IPS DF 6.9 (cell line): ENCODE results near the gene STARD10.

ENCODE experiments used
- DNase-seq: peaks from one replicate; pipeline ENCODE4 v3.0.0-alpha.2; 2013; ENCODE audit warnings: low read depth, low spot score
- H3K27ac ChIP-seq: one replicate; pipeline ENCODE4 v1.5.1; 2013; ENCODE audit warnings: low read length, control low read depth
- H3K27me3 ChIP-seq: 2 replicates; pipeline ENCODE4 v1.6.1; 2013; ENCODE audit warnings: mild to moderate bottlenecking, low read length; ENCODE audit not compliant: control insufficient read depth, insufficient read depth
- H3K36me3 ChIP-seq: 2 replicates; pipeline ENCODE4 v1.6.1; 2013; ENCODE audit warnings: low read length; ENCODE audit not compliant: control insufficient read depth, insufficient read depth
- H3K4me1 ChIP-seq: 2 replicates; pipeline ENCODE4 v1.6.1; 2013; ENCODE audit warnings: low read length; ENCODE audit not compliant: control insufficient read depth, insufficient read depth
- H3K4me3 ChIP-seq: 2 replicates; pipeline ENCODE4 v1.5.1; 2013; ENCODE audit warnings: mild to moderate bottlenecking, low read length
- H3K9me3 ChIP-seq: 2 replicates; pipeline ENCODE4 v1.6.1; 2013; ENCODE audit warnings: low read length, inconsistent platforms; ENCODE audit not compliant: control insufficient read depth, insufficient read depth
- WGBS: extraction: QIAGEN DNeasy Blood & Tissue Kit; methylation state at CpG from one replicate; pipeline ENCODE4 v1.1.7; 2013; ENCODE audit warnings: mixed read lengths, missing lambda C conversion rate; ENCODE audit not compliant: insufficient read length, insufficient coverage; 5-methylcytosine and 5-hydroxymethylcytosine counted together

Gene STARD10

DNA sequence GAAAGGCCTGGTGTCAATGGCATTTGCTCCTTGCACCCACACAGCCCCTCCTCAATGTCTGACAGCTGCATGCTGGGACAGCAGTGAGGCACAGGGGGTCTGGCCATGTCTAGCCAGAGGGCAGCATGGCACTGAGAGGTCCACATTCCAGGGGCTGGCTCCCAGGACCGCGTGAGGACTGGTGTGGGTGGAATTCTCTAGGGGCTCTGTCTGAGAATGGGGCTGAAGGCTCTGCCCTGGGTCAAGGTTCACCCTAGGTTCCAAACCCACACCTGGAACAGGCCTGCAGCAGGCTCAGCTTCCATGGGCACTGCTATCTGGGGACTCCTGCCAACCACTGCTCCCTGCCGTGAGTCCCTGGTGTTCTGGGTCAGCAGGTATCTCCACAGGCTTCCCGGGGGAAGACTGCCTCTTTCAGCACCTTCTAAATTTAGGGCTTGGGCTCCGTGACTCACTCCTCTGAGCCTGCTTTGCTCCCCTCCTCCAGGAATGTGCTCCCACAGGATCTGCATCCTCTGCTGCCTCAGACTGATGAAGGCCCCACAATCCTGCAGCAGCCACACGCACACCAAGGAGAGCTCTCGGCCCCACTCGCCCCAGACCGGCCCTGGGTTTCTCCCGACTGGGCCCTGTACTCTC, 4.2 kb downstream of the STARD10 start:
- Histone ChIP-seq H3K4me3 (no peak overlapping the region), H3K9me3 (no peaks in the 10 kb centered on the region), H3K27ac (no peak overlapping the region), H3K36me3 (no peaks in the 10 kb centered on the region), H3K27me3 (no peaks in the 10 kb centered on the region), H3K4me1 (no peaks in the 10 kb centered on the region)
- DNase-seq: no peak
- WGBS: no CpG with 5 or more reads among the region's 10 CpGs

- Histone ChIP-seq H3K27ac (no peak overlapping the region), H3K36me3 (no peaks in the 10 kb centered on the region), H3K9me3 (no peaks in the 10 kb centered on the region), H3K4me3 (no peak overlapping the region), H3K4me1 (no peaks in the 10 kb centered on the region), H3K27me3 (no peaks in the 10 kb centered on the region)
- no peak for DNase-seq
- no CpG with 5 or more reads among the region's 7 CpGs for WGBS
Observed at GRCh38 chr11:72788241-72788640, 5.6 kb downstream of the STARD10 start.

DNA sequence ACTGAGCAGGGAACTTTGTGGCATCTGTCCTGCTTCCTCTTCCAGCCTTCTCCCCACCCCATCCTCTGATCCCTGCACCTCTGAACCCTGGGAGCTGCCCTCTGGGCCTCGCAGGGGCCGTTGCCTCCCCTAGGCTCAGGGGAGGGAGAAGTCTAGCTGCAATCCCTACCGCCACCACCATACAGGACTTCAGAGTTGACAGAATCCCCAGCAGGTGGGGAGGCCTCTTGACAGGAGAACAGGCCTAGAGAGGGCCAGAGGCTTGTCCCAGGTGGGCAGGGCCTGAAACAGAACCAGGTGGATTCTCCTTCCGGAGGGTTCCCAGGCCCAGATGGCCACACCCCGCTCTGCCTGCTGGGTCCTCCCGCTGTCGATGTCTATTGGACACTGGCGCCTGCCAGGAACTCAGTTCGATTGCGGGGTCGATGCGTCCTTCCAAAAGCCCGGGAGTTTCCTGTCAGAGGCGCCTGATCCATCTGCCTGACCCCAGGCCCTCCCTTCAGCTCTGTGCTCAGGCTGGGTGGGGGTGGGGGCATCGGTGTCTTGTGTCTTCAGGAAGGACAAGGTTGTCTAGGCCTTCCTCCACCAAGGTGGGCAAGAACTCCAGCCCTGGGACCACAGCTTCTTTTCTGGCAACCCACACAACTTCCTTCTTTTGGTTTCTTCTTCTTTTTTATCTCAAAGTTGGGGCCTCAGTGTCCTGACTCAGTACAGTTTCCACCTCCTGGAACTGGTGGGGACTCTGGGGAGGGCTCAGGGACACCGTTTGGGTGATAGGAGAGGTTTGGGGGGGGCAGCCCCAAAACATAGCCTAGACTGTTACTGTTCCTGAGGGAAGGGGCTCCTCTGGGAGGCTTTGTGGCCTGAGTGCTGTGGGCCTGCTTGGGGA, 6.4 kb downstream of the STARD10 start:
- H3K4me1 ChIP-seq: no peaks in the 10 kb centered on the region
- peak; percentile 57 for DNase-seq
- no peaks in the 10 kb centered on the region for H3K27me3 ChIP-seq
- WGBS: no CpG with 5 or more reads among the region's 16 CpGs
- no peak overlapping the region for H3K4me3 ChIP-seq
- H3K36me3 ChIP-seq: no peaks in the 10 kb centered on the region
- H3K9me3 ChIP-seq: no peaks in the 10 kb centered on the region
- H3K27ac ChIP-seq: no peak overlapping the region

DNA sequence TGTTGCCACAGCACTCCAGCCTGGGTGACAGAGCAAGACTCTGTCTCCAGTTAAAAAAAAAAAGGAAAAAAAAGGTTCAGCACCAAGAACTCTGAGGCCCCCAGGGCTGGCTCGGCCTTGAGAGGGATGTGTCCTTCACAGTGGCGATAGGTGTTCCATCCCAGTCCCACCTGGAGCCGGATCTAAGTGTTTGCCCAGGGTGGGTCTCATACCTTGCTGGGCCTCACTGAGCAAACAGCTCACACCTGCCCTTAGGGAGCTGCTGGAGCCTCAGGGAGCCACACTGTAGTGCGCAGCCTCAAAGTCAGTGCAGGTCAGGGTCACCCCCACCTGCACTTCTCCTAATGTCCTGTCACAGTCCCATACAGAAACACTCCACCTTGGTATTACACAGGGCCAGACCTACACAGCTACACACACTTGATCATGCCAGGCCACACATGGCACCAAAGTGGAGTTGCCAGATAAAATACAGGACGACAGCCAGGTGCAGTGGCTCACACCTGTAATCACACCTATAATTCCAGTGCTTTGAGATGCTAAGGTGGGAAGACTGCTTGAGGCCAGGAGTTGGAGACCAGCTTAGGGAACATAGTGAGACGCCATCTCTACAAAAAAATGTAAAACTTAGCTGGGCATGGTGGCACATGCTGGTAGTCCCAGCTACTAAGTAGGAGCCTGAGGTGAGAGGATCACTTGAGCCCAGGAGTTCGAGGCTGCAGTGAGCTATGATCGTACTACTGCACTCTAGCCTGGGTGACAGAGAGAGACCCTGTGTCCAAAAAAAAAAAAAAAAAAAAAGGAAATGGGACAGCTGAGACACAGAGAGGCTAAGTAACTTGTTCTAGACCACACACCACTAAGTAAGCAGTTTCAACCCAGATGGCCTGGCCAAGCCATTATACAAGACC, 7.3 kb downstream of the STARD10 start:
- no peak for DNase-seq
- H3K4me3 ChIP-seq: no peak overlapping the region

GRCh38 chr11:72784662-72785061, 9.2 kb downstream of the STARD10 start:
- Histone ChIP-seq H3K27ac (no peak overlapping the region), H3K36me3 (no peaks in the 10 kb centered on the region), H3K27me3 (no peaks in the 10 kb centered on the region), H3K4me3 (no peak overlapping the region), H3K4me1 (peaks cover 4% of the 10 kb centered on the region; the same call in 1 of the 2 replicates), H3K9me3 (no peaks in the 10 kb centered on the region)
- no peak for DNase-seq
- WGBS: no CpG with 5 or more reads among the region's 10 CpGs

More for the DNA sequence above, 7.3 kb downstream of the STARD10 start:
- no CpG with 5 or more reads among the region's 8 CpGs for WGBS
- Histone ChIP-seq H3K9me3 (no peaks in the 10 kb centered on the region), H3K36me3 (no peaks in the 10 kb centered on the region), H3K4me1 (peaks cover 2% of the 10 kb centered on the region; the same call in 1 of the 2 replicates), H3K27me3 (no peaks in the 10 kb centered on the region), H3K27ac (no peak overlapping the region)

DNA sequence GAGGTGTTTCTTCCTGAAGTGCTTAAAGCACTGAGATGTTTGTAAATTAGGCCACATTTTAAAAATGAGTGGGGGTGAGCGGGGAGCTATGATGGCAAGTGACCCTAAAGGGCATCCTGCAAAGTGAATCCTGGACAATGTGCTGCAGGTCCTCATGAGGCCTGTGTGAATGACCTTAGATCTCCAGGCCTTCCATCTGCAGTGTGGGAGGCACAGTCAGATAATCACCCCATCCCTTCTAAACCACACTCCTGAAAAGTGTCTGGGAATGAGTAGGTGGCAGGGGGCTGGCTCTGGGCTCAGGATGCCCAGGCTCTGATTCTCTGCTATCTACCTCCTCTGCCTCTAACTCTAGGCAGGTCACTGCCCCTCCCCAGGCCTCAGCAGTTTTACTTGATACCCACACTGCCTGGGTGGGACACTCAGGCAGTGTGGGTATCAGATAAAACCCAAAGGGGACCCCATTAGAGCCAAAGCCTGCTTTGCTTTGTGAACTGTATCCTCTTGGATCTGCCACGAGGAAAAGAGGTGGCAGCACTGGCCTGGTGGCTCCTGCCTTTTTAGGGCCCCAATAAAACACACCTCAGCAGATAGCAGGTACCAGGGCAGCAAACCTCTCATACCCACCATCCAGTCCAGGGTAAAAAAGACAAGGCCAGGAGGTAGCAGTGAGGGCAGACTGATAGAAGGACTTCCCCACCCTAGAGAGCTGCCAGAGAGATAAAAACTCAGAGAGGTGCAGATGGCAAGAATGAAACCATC, 10.5 kb downstream of the STARD10 start:
- no peak overlapping the region for H3K27ac ChIP-seq
- no peaks in the 10 kb centered on the region for H3K9me3 ChIP-seq
- H3K4me1 ChIP-seq: peaks cover 4% of the 10 kb centered on the region; the same call in 1 of the 2 replicates
- no peaks in the 10 kb centered on the region for H3K36me3 ChIP-seq
- no peaks in the 10 kb centered on the region for H3K27me3 ChIP-seq
- no CpG with 5 or more reads among the region's 2 CpGs for WGBS
- H3K4me3 ChIP-seq: no peak overlapping the region
- DNase-seq: no peak

GRCh38 chr11:72782081-72782920, 11.5 kb downstream of the STARD10 start:
- H3K27ac ChIP-seq: no peak overlapping the region
- no peaks in the 10 kb centered on the region for H3K9me3 ChIP-seq
- H3K4me1 ChIP-seq: peaks cover 4% of the 10 kb centered on the region; the same call in 1 of the 2 replicates
- H3K36me3 ChIP-seq: no peaks in the 10 kb centered on the region
- no peaks in the 10 kb centered on the region for H3K27me3 ChIP-seq
- no CpG with 5 or more reads among the region's 14 CpGs for WGBS
- no peak for DNase-seq
- H3K4me3 ChIP-seq: peak overlapping the region; percentile 58; the same call in 1 of the 2 replicates

GRCh38 chr11:72781313-72782080, 12.3 kb downstream of the STARD10 start:
- WGBS: no CpG with 5 or more reads among the region's 89 CpGs
- no peak for DNase-seq
- H3K36me3 ChIP-seq: no peaks in the 10 kb centered on the region
- H3K9me3 ChIP-seq: no peaks in the 10 kb centered on the region
- peak overlapping the region; percentile 58 for H3K4me3 ChIP-seq
- no peaks in the 10 kb centered on the region for H3K27me3 ChIP-seq
- H3K4me1 ChIP-seq: peaks cover 4% of the 10 kb centered on the region; the same call in 1 of the 2 replicates
- H3K27ac ChIP-seq: no peak overlapping the region

GRCh38 chr11:72781063-72781312, 12.9 kb downstream of the STARD10 start:
- Histone ChIP-seq H3K36me3 (no peaks in the 10 kb centered on the region), H3K27ac (no peak overlapping the region), H3K9me3 (no peaks in the 10 kb centered on the region), H3K27me3 (no peaks in the 10 kb centered on the region), H3K4me1 (peaks cover 4% of the 10 kb centered on the region; the same call in 1 of the 2 replicates), H3K4me3 (peak overlapping the region; percentile 58; the same call in 1 of the 2 replicates)
- DNase-seq: no peak
- WGBS: no CpG with 5 or more reads among the region's 17 CpGs
